DMS114 treated with DMSO at 0.1 percent for 48 hours (cell line): Measurements from ENCODE around the gene ALG10B.
A peak's percentile ranks its signal among the peaks of the same experiment; 100 is the strongest.
"Not testable (repeated sequence)": the region's sequence is repeated elsewhere in the genome, so short reads cannot be mapped to it uniquely, and the experiment has no call there.

Source experiments
- DNase-seq: peaks from one replicate; lab custom pipeline; 2025; ENCODE audit not compliant: unreplicated experiment; lab: John Stamatoyannopoulos, UW

Gene ALG10B, protein sequence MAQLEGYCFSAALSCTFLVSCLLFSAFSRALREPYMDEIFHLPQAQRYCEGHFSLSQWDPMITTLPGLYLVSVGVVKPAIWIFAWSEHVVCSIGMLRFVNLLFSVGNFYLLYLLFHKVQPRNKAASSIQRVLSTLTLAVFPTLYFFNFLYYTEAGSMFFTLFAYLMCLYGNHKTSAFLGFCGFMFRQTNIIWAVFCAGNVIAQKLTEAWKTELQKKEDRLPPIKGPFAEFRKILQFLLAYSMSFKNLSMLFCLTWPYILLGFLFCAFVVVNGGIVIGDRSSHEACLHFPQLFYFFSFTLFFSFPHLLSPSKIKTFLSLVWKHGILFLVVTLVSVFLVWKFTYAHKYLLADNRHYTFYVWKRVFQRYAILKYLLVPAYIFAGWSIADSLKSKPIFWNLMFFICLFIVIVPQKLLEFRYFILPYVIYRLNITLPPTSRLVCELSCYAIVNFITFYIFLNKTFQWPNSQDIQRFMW

GRCh38 chr12:38316391-38317129 is at the start of gene ALG10B:
TSS of gene ALG10B (plus strand) at chr12:38316774. CDS start at chr12:38316894, 120 bp downstream.
- DNase-seq, result peak; percentile 96

GRCh38 chr12:38268612-38269011 is 48.0 kb upstream of the ALG10B start:
- no peak for DNase-seq

- no peak for DNase-seq
Measured at GRCh38 chr12:38269897-38270296, 46.7 kb upstream of the ALG10B start.

DNA sequence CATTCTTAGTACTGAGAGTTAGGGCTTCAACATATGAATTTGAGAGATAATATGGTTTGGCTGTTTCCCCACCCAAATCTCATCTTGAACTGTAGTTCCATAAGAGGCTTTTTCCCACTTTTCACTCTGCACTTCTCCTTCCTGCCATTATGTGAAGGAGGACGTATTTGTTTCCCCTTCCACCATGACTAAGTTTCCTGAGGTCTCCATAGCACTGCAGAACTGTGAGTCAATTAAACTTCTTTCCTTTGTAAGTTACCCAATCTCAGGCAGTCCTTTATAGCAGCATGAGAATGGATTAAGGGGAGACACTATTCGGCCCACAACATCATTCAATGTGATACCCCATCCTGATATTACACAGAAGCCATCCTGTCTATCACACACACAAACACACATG is 36.8 kb upstream of the ALG10B start:
- no peak for DNase-seq

- no peak for DNase-seq
Measured at GRCh38 chr12:38282886-38283285, 33.7 kb upstream of the ALG10B start.

GRCh38 chr12:38289396-38289795 is 27.2 kb upstream of the ALG10B start:
- no peak for DNase-seq

DNA sequence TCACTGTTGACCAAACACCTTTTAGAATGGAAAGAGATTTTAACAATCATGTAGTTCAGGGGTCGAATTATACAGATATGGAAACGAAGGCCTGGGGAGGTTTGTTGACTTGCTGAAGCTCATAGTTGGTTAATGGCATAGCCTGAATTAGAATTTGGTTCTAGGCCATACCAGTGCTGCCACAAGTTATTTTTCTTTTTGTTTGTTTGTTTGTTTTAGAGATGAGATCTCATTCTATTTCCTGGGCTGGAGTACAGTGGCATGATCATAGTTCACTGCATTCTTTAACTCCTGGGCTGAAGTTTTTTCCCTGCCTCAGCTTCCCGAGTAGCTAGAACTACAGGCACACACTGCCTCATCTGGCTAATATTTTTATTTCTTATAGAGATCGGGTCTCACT is 25.4 kb upstream of the ALG10B start:
- no peak for DNase-seq

GRCh38 chr12:38302972-38303371 is 13.6 kb upstream of the ALG10B start:
- DNase-seq, result not testable (repeated sequence)

DNA sequence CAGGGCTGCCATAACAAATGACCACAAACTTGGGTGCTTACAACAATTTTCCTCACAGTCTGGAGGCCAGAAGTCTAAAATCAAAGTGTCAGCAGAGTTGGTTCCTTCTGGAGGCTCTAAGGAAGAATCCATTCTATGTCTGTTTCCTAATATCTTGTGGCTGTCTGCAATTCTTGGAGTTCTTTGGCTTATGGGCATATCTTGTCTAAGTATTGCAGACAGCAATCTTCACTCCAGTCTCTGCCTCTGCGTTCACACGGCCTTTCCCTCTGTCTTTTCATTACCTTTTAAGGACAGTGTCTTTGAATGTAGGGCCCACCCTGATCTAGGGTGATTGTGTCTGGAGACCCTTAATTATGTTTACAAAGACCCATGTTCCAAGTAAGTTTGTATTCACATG is 5.4 kb downstream of the ALG10B start:
- DNase-seq, result not testable (repeated sequence)

- DNase-seq, result no peak
Measured at GRCh38 chr12:38324912-38325311, 8.3 kb downstream of the ALG10B start.

- no peak for DNase-seq
Measured at GRCh38 chr12:38327356-38327755, 10.8 kb downstream of the ALG10B start.

- DNase-seq, result peak; percentile 58
Measured at GRCh38 chr12:38328306-38328895, 11.8 kb downstream of the ALG10B start.

DNA sequence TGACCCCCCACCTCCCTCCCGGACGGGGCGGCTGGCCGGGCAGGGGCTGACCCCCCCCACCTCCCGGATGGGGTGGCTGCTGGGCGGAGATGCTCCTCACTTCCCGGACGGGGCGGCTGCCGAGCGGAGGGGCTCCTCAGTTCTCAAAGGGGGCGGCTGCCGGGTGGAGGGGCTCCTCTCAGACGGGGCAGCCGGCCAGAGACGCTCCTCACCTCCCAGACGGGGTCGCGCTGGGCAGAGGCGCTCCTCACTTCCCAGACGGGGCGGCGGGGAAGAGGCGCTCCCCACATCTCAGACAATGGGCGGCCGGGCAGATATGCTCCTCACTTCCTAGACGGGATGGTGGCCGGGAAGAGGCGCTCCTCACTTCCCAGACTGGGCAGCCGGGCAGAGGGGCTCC is 13.8 kb downstream of the ALG10B start:
- not testable (repeated sequence) for DNase-seq

GRCh38 chr12:38332814-38333213 is 16.2 kb downstream of the ALG10B start:
- DNase-seq, result no peak

DNA sequence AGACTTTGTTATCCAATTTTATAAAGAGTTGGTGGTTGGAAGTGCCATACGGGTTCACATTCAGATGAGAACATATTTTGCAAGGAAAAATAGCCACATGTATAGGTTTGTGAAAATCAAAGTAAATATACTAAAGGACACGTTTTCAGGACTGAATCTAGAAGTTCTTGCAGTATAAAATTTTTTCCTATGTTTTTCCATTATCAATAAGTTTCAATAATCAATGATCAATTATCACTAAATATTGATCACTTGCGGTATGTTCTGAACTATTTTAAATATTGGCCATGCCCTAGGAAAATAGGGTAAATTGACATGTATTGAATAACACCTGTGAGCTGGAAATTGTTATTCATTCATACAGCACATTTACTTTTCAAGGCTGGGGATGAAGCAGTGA is 25.9 kb downstream of the ALG10B start:
- no peak for DNase-seq

DNA sequence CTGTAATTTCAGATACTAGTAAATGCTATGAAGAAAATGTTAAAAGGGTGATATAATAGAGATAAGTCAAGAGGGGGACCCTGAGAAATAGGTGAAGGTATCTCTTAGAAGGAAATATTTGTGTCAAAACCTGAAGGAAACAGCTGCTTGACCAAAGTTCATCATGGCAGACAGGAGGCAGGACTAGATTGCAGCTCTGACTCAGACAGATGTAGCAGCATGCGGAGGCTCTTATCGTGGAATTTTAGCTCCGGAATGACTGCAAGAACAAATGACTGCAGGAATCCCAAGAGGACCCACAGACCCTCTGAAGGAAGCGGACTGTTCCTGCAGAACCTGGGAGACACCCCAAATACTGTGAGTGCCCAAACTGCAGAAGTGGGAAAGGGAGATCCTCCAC is 26.7 kb downstream of the ALG10B start:
- not testable (repeated sequence) for DNase-seq

DNA sequence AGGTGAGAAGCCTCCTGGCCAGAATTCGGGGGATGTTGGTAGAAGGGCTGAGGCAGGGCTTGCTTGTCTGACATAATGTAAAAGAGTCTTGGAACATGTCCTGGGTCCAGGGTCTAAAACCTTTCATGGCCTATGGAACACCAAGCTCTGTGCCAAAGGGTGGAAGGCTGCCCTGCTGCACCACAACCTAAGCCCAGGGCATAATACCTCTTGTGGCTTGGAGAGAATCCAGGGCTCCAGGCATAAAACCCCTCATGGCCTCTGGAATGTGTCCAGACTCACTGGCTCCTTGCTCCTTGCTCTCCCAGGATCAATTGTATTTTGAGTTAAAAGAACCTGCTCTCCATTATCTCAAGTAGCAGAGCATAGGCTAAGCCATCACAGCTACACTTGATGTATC is 27.3 kb downstream of the ALG10B start:
- not testable (repeated sequence) for DNase-seq

DNA sequence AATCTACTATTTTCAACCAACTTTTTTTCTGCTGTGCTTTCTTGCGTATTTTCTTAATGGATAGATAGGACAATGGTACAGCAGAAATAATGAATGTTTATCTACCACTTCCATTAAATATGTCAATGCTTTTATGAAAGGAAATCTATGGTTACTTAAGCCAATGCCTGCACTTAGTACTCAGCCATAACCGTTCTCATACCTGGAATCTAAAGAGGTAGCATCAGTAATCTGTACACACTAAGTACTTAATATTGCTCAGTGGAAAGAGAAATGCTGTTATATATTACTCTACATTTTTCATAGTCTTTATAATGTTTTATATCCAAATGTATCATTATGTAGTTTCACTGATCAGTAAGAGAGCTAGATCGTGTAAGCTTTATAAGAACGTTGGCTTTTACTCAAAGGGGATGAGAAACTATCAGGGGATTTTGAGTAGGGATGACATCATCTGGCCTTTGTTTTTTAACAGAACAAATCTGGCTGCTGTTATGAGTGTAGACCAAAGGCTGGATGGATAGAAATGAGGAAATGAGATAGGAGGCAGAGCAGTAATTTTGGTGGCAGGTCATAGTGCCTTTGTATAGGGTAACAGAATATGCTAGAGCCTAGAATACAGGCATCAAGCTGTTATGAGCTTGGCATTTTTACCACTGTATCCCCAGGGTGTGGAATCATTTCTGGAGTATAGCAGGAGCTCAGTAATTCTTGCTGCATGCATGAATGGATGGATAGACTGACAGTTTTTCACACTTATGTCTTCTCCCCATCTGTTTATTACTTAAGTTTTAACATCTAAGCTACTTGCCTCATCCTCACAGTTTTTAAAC is 34.0 kb downstream of the ALG10B start:
- DNase-seq, result no peak

DNA sequence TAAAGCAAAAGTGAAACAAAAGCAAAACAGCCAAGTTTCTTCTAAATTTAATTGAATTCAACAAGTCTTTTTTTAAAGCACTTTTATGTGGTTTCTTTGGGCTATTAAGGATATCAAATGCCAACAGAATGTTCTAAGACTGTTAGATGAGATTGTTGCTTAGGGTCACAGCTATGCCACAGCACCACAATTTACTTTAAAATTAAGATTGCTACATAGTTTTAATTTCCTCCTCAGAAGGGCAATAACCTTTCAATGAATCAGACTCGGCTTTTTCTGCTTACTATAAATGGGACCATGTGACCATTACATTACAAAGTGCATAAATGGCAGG is 34.6 kb downstream of the ALG10B start:
- not testable (repeated sequence) for DNase-seq

DNA sequence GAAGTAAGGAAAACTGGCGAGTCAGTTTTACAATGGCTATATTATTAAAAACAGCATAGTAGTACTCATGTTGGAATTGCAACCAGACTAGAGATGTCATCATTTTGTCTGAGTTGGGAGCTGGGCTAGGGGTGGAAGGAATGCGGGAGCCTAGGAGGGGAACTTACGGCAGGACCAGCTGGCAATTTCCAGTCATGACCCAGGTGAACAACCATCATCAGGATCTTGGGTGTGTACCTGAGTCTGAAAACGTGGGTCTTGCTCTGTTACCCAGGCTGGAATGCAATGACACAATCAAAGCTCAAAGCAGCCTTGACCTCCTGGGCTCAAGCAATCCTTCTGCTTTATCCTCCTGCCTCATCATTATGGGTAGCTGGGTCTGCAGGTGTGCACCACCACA is 50.9 kb downstream of the ALG10B start:
- DNase-seq, result no peak

DNA sequence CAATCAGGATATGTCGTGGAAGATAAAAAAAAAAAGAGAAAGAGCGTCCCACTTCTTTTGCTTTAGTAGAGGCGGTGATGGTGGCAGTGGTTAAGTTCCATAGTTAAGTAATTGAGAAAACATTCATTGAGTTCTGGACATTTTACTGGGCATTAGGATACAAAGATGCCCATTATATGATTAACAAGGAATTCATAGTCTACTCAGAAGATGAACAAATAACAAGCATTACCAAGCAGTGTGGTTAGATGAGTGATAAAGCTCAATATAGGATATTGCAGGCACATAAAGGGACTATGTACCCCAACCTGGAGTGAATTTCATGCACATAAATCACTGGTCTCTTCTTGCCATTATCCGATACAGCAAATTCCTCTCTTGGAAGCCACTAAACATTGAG is 53.7 kb downstream of the ALG10B start:
- DNase-seq, result no peak
